Stimulated activated CD4-positive, alpha-beta T cell treated with anti-CD3 and anti-CD28 coated beads, Interleukin-2, amount 100 ng/mL, for 24 hours (primary cell): Measurements from ENCODE around the gene SCGB1A1.
"Not testable (repeated sequence)": the region's sequence is repeated elsewhere in the genome, so short reads cannot be mapped to it uniquely, and the experiment has no call there.

ENCODE experiments used
- DNase-seq, 2 donors: peaks; one replicate each; pipeline ENCODE4 v3.0.0-alpha.2; 2020

SCGB1A1 gene, protein sequence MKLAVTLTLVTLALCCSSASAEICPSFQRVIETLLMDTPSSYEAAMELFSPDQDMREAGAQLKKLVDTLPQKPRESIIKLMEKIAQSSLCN

DNA sequence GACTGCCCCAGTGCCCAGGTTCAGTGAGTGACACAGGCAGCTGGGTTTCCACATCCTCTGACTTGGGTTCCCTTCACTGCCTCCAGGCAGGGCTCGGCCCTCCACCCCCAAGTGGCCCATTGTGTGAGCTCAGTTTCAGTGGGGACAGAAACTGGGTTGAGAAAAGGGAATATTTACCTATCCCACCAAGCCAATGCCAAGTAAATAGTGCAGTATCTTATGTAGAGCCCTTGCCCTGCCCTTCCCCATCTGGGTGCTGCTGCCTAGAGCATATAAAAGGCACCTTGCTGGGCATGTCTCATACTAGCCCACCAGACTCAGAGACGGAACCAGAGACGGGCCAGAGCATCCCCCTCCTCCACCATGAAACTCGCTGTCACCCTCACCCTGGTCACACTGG lies at the start of gene SCGB1A1:
Gene SCGB1A1, plus strand, starts transcription at position 301 of the 400 bp plus-strand sequence. Its CDS starts 63 bp downstream, at position 364.
- DNase-seq: no peak

DNA sequence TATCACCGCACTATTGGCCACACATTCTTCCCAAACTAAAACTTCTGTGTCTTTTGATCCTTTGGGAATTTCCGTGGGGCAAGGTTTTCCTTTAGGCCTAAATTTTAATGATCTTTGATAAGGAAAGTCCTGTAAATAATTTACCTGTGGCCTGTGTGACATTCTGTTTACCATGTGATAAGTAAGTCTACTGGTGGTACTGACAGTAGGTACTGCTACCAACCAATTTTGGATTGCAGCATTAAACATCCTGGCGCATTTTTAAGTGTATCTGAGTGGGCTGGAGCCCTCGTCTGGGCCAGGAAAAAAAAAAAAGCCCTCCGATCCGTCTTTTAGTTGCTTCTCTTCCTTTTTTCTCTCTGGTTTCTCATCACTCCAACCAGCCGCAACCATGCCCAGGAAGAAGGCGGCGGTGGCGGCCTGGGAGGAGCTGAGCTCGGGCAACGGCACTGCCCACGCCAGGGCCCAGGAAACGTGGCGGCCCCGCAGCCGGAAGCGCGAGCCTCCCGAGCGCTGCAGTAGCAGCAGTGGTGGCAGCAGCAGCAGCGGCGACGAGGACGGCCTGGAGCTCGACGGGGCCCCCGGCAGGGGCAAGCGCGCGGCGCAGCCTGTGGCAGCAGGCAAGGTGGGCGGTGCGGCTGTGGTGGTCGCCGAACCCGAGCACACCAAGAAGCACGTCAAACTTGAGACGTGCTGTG lies 47.9 kb upstream of the SCGB1A1 start:
- peak; percentile 32 to 57 for DNase-seq

- DNase-seq: no peak
Measured at GRCh38 chr11:62372871-62373270, 46.0 kb upstream of the SCGB1A1 start.

GRCh38 chr11:62373464-62374119 lies 45.2 kb upstream of the SCGB1A1 start:
- DNase-seq: no peak

- no peak for DNase-seq
Measured at GRCh38 chr11:62374801-62375200, 44.0 kb upstream of the SCGB1A1 start.

- not testable (repeated sequence) for DNase-seq
Measured at GRCh38 chr11:62378459-62379063, 40.3 kb upstream of the SCGB1A1 start.

DNA sequence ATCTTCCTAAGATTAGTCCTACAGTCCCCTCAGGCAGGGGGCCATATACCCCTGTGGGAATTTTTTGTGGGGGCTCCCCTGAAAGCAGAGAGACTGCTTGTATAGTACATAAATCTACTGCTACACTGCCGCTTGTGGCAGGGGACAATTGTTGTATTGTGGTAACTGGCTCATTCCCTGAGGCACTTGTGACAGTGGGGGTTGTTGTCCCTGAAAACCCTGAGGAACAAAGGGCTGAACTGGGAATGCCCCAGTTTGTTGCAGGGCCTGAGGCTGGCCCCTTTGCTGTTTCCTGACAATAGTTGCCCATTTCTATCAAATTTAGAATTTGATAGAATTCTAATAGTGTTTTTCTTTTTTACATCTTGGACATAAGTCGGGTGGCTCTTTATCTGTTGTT lies 39.2 kb upstream of the SCGB1A1 start:
- DNase-seq: not testable (repeated sequence)

GRCh38 chr11:62380821-62381245 lies 38.0 kb upstream of the SCGB1A1 start:
- DNase-seq: peak; percentile 25 to 41

DNA sequence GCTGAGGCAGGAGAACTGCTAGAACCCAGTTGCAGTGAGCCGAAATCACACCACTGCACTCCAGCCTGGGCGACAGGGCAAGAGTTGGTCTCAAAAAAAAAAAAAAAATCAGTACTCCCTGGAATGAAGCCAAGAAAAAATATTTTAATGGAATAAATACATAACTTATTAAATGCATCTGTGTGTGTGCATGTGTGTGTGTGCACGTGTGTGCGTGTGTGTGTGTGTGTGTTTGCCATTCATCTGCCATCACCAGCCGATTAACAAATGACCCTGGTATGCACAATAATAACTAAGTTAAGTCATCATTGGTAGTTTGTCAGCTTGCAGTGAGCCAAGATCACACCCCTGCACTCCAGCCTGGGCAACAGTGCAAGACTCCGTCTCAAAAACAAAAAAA lies 35.0 kb upstream of the SCGB1A1 start:
- DNase-seq: no peak

DNA sequence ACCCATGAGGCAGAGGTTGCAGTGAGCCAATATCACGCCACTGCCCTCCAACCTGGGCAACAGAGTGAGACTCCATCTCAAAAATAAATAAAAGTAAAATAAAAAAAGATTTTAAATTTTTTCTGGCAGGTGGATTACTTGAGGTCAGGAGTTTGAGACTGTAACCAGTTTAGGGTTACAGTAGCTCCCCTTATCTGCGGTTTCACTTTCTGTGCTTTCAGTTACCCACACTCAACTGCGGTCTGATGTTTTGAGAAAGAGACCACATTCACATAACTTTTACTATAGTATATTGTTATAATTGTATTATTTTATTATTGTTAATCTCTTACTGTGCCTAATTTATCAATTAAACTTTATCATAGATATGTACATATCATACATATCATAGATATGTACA lies 32.8 kb upstream of the SCGB1A1 start:
- DNase-seq: not testable (repeated sequence)

DNA sequence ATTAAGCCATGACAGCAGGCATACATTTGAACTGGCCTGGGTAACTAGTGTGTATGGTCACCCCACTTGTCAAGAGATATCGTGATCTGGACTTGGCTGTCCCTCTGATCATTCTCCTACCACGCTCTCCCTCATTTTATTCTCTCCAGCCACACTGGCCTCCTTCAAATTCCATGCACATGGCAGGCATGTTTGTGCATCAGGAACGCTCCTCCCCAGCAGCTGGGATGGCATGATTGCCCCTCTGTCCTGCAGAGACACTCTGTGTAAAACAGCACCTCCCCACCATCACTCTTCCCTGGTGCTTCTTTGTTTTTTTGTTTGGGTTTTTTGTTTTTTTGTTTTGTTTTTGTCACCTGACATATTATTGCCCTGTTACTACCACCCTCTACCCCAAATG lies 31.5 kb upstream of the SCGB1A1 start:
- DNase-seq: no peak

GRCh38 chr11:62388999-62389398 lies 29.8 kb upstream of the SCGB1A1 start:
- DNase-seq: no peak

DNA sequence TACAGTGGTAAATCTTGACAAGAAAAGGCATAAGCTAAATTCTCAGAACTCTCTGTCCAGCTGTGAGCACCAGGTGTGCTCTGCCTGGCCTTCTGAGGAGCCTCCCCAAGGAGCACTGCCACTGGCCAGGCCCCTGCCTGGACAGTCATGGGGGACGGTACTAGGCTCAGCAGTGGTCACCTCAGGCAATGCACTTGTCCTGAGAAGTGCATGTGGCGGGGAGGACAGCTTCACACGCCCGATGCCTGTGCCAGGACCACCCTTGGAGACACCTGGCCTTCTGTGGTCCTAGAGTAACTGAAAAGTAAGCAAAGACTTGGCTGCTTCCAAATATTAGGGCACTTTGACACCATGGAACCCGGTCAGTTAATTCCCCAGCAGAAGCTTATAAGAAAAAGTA lies 28.6 kb upstream of the SCGB1A1 start:
- DNase-seq: no peak

GRCh38 chr11:62390722-62391121 lies 28.1 kb upstream of the SCGB1A1 start:
- DNase-seq: no peak

GRCh38 chr11:62391642-62392425 lies 27.0 kb upstream of the SCGB1A1 start:
- DNase-seq: no peak

GRCh38 chr11:62392506-62392905 lies 26.3 kb upstream of the SCGB1A1 start:
- no peak for DNase-seq

GRCh38 chr11:62393061-62393611 lies 25.7 kb upstream of the SCGB1A1 start:
- DNase-seq: no peak

GRCh38 chr11:62393735-62394134 lies 25.1 kb upstream of the SCGB1A1 start:
- no peak for DNase-seq

DNA sequence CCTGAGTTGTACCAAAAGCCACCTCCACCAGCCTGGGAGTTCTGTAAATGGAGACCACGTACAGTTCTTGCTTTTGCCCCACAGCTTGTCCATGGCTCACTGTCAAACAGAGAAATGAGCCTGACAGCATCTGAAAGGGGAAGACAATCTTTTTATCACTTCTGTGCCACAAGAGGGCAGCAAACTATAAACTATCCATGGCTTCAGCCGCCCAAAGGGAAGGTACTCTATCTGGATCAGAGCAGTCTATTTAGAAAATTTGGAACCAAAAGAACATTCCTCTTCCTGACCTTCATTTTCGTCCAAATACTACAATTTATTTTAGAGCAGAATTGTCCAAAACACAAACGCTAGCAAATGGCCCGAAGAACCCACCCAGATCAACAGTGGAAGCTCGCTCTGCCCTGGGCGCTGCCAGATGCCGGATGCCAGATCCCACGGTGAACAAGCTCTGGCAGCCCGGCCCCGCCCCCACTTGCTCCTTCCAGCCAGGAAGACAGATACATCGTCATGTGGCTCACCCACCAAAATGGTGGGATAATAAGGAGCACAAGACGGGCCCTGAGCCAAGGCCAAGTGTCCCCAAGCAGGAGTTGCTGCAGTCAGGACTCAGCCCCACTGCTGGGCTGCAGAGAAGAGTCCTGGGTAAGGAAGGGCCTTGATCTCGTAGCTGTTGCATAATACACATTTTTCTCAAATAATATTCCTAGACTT lies 23.9 kb upstream of the SCGB1A1 start:
- peak; percentile 23 to 52 for DNase-seq

GRCh38 chr11:62395885-62396551 lies 22.8 kb upstream of the SCGB1A1 start:
- DNase-seq: no peak
